ENCODE results near the gene B3GNT5.

GRCh38 chr3:183265157-183265642 lies 12.1 kb downstream of the B3GNT5 start:
- no peak for TF ChIP-seq CTCF (IDR thresholded peaks at IDR 0.05)
- no peak for TF ChIP-seq POLR2A (IDR thresholded peaks at IDR 0.05)

Measured in esophagus squamous epithelium (tissue), 4 donors.